ENCODE measurements around the gene PTGES3.

DNA sequence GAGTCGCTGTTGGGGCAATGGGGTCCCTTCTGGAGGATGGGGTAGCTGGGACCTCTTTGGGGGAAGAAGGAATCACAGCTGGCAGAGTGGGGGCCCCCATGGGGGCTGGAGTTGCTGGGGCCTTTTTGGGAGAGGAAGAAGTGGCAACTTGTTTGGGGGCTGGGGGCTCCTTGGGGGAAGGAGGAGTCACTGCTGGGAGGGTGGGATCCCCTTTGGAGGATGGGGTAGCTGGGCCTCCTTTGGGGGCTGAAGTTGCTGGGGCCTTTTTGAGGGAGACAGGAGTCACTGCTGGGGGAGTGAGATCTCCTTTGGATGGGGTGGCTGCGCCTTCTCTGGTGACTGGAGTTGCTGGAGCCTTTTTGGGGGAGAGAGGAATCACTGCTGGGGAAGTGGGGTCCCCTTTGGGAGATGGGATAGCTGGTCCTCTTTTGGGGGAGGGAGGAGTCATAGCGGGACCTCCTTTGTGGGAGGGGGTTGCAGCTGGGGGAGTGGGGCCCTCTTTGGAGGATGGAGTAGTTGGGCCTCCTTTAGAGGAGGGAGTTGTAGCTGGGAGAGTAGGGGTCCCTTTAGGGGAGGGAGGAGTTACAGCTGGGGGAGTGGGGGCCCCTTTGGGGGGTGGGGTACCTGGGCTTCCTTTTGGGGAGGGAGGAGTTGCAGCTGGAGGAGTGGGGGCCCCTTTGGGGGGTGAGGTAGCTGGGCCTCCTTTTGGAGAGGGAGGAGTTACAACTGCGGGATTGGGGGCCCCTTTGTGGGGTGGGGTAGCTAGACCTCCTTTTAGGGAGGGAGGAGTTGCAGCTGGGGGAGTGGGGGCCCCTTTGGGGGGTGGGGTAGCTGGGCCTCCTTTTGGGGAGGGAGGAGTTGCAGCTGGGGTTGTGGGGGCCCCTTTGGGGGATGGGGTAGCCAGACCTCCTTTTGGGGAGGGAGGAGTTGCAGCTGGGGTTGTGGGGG lies 29.1 kb upstream of the PTGES3 start:
- TF ChIP-seq, protein P1, sequence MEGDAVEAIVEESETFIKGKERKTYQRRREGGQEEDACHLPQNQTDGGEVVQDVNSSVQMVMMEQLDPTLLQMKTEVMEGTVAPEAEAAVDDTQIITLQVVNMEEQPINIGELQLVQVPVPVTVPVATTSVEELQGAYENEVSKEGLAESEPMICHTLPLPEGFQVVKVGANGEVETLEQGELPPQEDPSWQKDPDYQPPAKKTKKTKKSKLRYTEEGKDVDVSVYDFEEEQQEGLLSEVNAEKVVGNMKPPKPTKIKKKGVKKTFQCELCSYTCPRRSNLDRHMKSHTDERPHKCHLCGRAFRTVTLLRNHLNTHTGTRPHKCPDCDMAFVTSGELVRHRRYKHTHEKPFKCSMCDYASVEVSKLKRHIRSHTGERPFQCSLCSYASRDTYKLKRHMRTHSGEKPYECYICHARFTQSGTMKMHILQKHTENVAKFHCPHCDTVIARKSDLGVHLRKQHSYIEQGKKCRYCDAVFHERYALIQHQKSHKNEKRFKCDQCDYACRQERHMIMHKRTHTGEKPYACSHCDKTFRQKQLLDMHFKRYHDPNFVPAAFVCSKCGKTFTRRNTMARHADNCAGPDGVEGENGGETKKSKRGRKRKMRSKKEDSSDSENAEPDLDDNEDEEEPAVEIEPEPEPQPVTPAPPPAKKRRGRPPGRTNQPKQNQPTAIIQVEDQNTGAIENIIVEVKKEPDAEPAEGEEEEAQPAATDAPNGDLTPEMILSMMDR (conservative IDR thresholded peaks at IDR 0.05 in 1 of 2, IDR thresholded peaks at IDR 0.05 in 1 of 2; ENCODE audit: extremely low read depth in 1 of 2, insufficient read depth in 1 of 2, low read depth in 1 of 2, low read length in 2 of 2) = no peak
- TF ChIP-seq EZH2 (IDR thresholded peaks at IDR 0.05; ENCODE audit: borderline replicate concordance, low read length) = no peak
